GM18951 (cell line): ENCODE measurements around the gene P2RY6.

Experiments
- POLR2A ChIP-seq: IDR thresholded peaks from 4 replicates; pipeline ENCODE4 v1.6.1; 2011; ENCODE audit warnings: mild to moderate bottlenecking; ENCODE audit not compliant: insufficient read length, insufficient read depth; ENCODE audit errors: extremely low read depth
- in situ Hi-C: fragments of 300-500 bp; cut with MboI; formaldehyde crosslinking; loops from one replicate; pipeline ENCODE4 v1.12.0; 2022; ENCODE audit warnings: low sequenced_read_pairs, mixed read lengths, inconsistent platforms; ENCODE audit not compliant: unreplicated experiment

The P2RY6 gene

GRCh38 chr11:73233211-73233610, 38.9 kb upstream of the P2RY6 start:
- TF ChIP-seq POLR2A = no peak
- in situ Hi-C loops = no loop called here

GRCh38 chr11:73233692-73234470, 38.3 kb upstream of the P2RY6 start:
- TF ChIP-seq POLR2A = no peak
- in situ Hi-C loops = no loop called here

- in situ Hi-C loops = no loop called here
- TF ChIP-seq POLR2A = no peak
Measured at GRCh38 chr11:73234471-73235181, 37.5 kb upstream of the P2RY6 start.

- no peak for TF ChIP-seq POLR2A
Measured at GRCh38 chr11:73235236-73235786, 36.8 kb upstream of the P2RY6 start.

GRCh38 chr11:73236205-73236765, 35.9 kb upstream of the P2RY6 start:
- TF ChIP-seq POLR2A = no peak
- in situ Hi-C loops = no loop called here

More at GRCh38 chr11:73235236-73235786, 36.8 kb upstream of the P2RY6 start:
- in situ Hi-C loops = no loop called here

- in situ Hi-C loops = no loop called here
Measured at GRCh38 chr11:73236854-73237253, 35.3 kb upstream of the P2RY6 start.

GRCh38 chr11:73237471-73238290, 34.5 kb upstream of the P2RY6 start:
- no peak for TF ChIP-seq POLR2A
- in situ Hi-C loops = no loop called here

More at GRCh38 chr11:73236854-73237253, 35.3 kb upstream of the P2RY6 start:
- TF ChIP-seq POLR2A = no peak

GRCh38 chr11:73239111-73239521, 33.0 kb upstream of the P2RY6 start:
- in situ Hi-C loops = no loop called here
- no peak for TF ChIP-seq POLR2A

GRCh38 chr11:73239571-73240189, 32.5 kb upstream of the P2RY6 start:
- in situ Hi-C loops = no loop called here
- no peak for TF ChIP-seq POLR2A

GRCh38 chr11:73240190-73240781, 31.9 kb upstream of the P2RY6 start:
- in situ Hi-C loops = no loop called here
- no peak for TF ChIP-seq POLR2A

- in situ Hi-C loops = no loop called here
- no peak for TF ChIP-seq POLR2A
Measured at GRCh38 chr11:73241300-73241699, 30.8 kb upstream of the P2RY6 start.
